Right lobe of liver (tissue), 6 donors: ENCODE results near the gene SH2D2A. TPM values are rescaled to one million over a fixed set of nuclear protein-coding genes. Genes with fewer than 3 reads are reported as not detected.
A peak's percentile ranks its signal among the peaks of the same experiment; 100 is the strongest.
"Not testable (repeated sequence)": the region's sequence is repeated elsewhere in the genome, so short reads cannot be mapped to it uniquely, and the experiment has no call there.

Experiments
- ATAC-seq, 4 donors: fragments of 200-7000 bp; cut with Tn5 transposase; one replicate each; pipeline ENCODE4 v1.9.1; 2020; ENCODE audit warnings: mild to moderate bottlenecking in 4 of 4, moderate library complexity in 4 of 4
- DNase-seq, 3 donors: peaks; one replicate each; pipeline ENCODE4 v3.0.0-alpha.2; 2020
- H3K27ac ChIP-seq, 3 donors: fragments of 200-600 bp; one replicate each; pipeline ENCODE4 v1.8.0; 2022
- H3K27me3 ChIP-seq, 2 donors: fragments of 200-600 bp; one replicate each; pipeline ENCODE4 v1.8.0; 2022
- H3K36me3 ChIP-seq, 4 donors: fragments of 200-600 bp; sonication (generic) in 1 of 4; one replicate each; pipeline versions ENCODE4 v1.5.1 to v1.8.0; 2017 to 2022; ENCODE audit warnings: control low read depth in 1 of 4
- H3K4me1 ChIP-seq, 4 donors: fragments of 200-600 bp; sonication (generic) in 1 of 4; one replicate each; pipeline versions ENCODE4 v1.5.1 to v1.8.0; 2017 to 2022; ENCODE audit warnings: control low read depth in 1 of 4
- H3K4me3 ChIP-seq, 3 donors: fragments of 200-600 bp; one replicate each; pipeline ENCODE4 v1.8.0; 2022
- H3K9me3 ChIP-seq, 4 donors: fragments of 200-600 bp; sonication (generic) in 1 of 4; one replicate each; pipeline versions ENCODE4 v1.5.1 to v1.8.0; 2017 to 2022; ENCODE audit warnings: control low read depth in 1 of 4
- CTCF ChIP-seq, 4 donors: fragments of 200-600 bp in 3 of 4; fragments of 450-650 bp in 1 of 4; IDR thresholded peaks; one replicate each; pipeline versions ENCODE4 v1.5.1 to v1.8.0; 2016 to 2022; ENCODE audit warnings: antibody characterized with exemption in 4 of 4, mild to moderate bottlenecking in 2 of 4
- POLR2A ChIP-seq: fragments of 450-650 bp; IDR thresholded peaks from one replicate; pipeline ENCODE4 v1.6.1; 2017; ENCODE audit warnings: antibody characterized with exemption, mild to moderate bottlenecking
- WGBS: methylation state at CpG from one replicate; pipeline ENCODE4 v1.1.6; 2018; ENCODE audit warnings: low coverage, low lambda C conversion rate; ENCODE audit not compliant: insufficient coverage; ENCODE audit errors: missing lambda C conversion rate; 5-methylcytosine and 5-hydroxymethylcytosine counted together
- intact Hi-C, 2 donors: fragments of 100-400 bp; cut with DNase I; formaldehyde crosslinking; loops; one replicate each; pipeline versions ENCODE4 v1.11.2 to v1.14.1; 2022
- total RNA-seq, 6 experiments: library from RNA; depleted of rRNA in 2 of 6; stranded (reverse); fragments of >200 nt in 2 of 6; fragmentation: NEBNext Ultra II Directional in 3 of 6; extraction: Animal tissue kit (Norgen Biotek cat#: 25700) in 3 of 6; gene quantifications; one replicate each; pipeline versions ENCODE4 v1.1.0 to v1.2.4, GENCODE V29; 2016 to 2023
- donor health status: DM: no; HTN: yes; CAD: no.
- donor health status: DM: no; HTN: no; CAD: no.
- donor health status: DM: no; HTN: no; CAD: no.
- donor health status: DM: no; HTN: yes; CAD: no.
- donor health status: DM: no; HTN: yes; CAD: no.

The SH2D2A gene
- total RNA-seq, 6 experiments from 2014 or later, result 0.32 to 1.3 (median 0.67) TPM

GRCh38 chr1:156760796-156761104 is 55.9 kb downstream of the SH2D2A start:
- no peak for TF ChIP-seq POLR2A
- no peak for TF ChIP-seq CTCF (IDR thresholded peaks at IDR 0.05)
- Histone ChIP-seq H3K36me3 (no peaks in the 10 kb centered on the region), H3K4me1 (peaks cover 0 to under 1% (median 0%) of the 10 kb centered on the region in 4 donors), H3K4me3 (no peak overlapping the region), H3K27ac (no peak overlapping the region), H3K9me3 (no peaks in the 10 kb centered on the region), H3K27me3 (no peaks in the 10 kb centered on the region)
- ATAC-seq, result no peak
- 74% methylated on average over 4 of the region's 4 CpGs for WGBS
- intact Hi-C loops, result no loop called here
- no peak for DNase-seq

- H3K4me3 ChIP-seq, result no peak overlapping the region
- no peak for DNase-seq
Observed at GRCh38 chr1:156760092-156760795, 56.4 kb downstream of the SH2D2A start.

GRCh38 chr1:156757572-156758253 is 58.9 kb downstream of the SH2D2A start:
- H3K27me3 ChIP-seq, DNase-seq, ATAC-seq: not testable (repeated sequence)

More at GRCh38 chr1:156760092-156760795, 56.4 kb downstream of the SH2D2A start:
- TF ChIP-seq CTCF (IDR thresholded peaks at IDR 0.05) (no peak), POLR2A (no peak)
- no peaks in the 10 kb centered on the region for H3K4me1 ChIP-seq
- 71% methylated on average over 5 of the region's 6 CpGs for WGBS
- H3K27ac ChIP-seq, result no peak overlapping the region
- H3K27me3 ChIP-seq, result no peaks in the 10 kb centered on the region
- intact Hi-C loops, result no loop called here
- no peaks in the 10 kb centered on the region for H3K36me3 ChIP-seq
- ATAC-seq, result peak in 1 of 4 donors; percentile 16
- no peaks in the 10 kb centered on the region for H3K9me3 ChIP-seq

GRCh38 chr1:156756355-156756754 is 60.3 kb downstream of the SH2D2A start:
- peaks cover 0 to 13% (median 6%) of the 10 kb centered on the region in 4 donors for H3K4me1 ChIP-seq
- no peaks in the 10 kb centered on the region for H3K36me3 ChIP-seq
- H3K9me3 ChIP-seq, result no peaks in the 10 kb centered on the region
- DNase-seq, result no peak
- ATAC-seq, result no peak
- 100% methylated on average over 1 of the region's 1 CpG for WGBS
- intact Hi-C loops, result no loop called here
- no peak overlapping the region for H3K4me3 ChIP-seq
- no peaks in the 10 kb centered on the region for H3K27me3 ChIP-seq
- no peak for TF ChIP-seq CTCF (IDR thresholded peaks at IDR 0.05)
- no peak for TF ChIP-seq POLR2A
- no peak overlapping the region for H3K27ac ChIP-seq

More at GRCh38 chr1:156757572-156758253, 58.9 kb downstream of the SH2D2A start:
- H3K9me3 ChIP-seq, H3K4me3 ChIP-seq, intact Hi-C loops, H3K36me3 ChIP-seq, H3K4me1 ChIP-seq, H3K27ac ChIP-seq: not testable (repeated sequence)
- WGBS, result 94% methylated on average over 9 of the region's 10 CpGs

Other genes starting within 250 kb of the SH2D2A start
- 1 to 10 TPM in 3 of 6 experiments, under 1 TPM in 3; 0.07 to 2.6 (median 0.95) TPM for gene IQGAP3, start 244.3 kb downstream of the SH2D2A start, total RNA-seq
- gene TTC24, start 237.1 kb downstream of the SH2D2A start, total RNA-seq, result under 1 TPM in 1 of 6 experiments, not detected in 5; 0.31 TPM
- gene NAXE, start 225.1 kb downstream of the SH2D2A start, total RNA-seq, result 10 to 100 TPM; 37.7 to 72.3 (median 49.4) TPM
- gene GPATCH4, start 215.4 kb downstream of the SH2D2A start, total RNA-seq, result 10 to 100 TPM in 4 of 6 experiments, 1 to 10 TPM in 2; 7.0 to 25.3 (median 12.4) TPM
- gene HAPLN2, start 197.4 kb downstream of the SH2D2A start, total RNA-seq, result not detected
- gene BCAN, start 174.7 kb downstream of the SH2D2A start, total RNA-seq, result not detected
- gene NES, start 139.4 kb downstream of the SH2D2A start, total RNA-seq, result 1 to 10 TPM; 1.1 to 7.5 (median 2.6) TPM
- under 1 TPM in 1 of 6 experiments, not detected in 5; 0.24 TPM for gene CRABP2, start 111.3 kb downstream of the SH2D2A start, total RNA-seq
- gene METTL25B, start 88.4 kb downstream of the SH2D2A start, total RNA-seq, result 10 to 100 TPM; 11.6 to 25.7 (median 20.6) TPM
- gene ISG20L2, start 88.1 kb downstream of the SH2D2A start, total RNA-seq, result 10 to 100 TPM; 10.3 to 14.1 (median 12.2) TPM
- gene MRPL24, start 75.8 kb downstream of the SH2D2A start, total RNA-seq, result 10 to 100 TPM; 47.2 to 83.2 (median 61.4) TPM
- gene HDGF, start 65.2 kb downstream of the SH2D2A start, total RNA-seq, result 100 to 1,000 TPM; 131 to 192 (median 157) TPM
- 10 to 100 TPM; 17.4 to 23.4 (median 19.7) TPM for gene PRCC, start 49.3 kb downstream of the SH2D2A start, total RNA-seq
- not detected for gene INSRR, start 42.3 kb upstream of the SH2D2A start, total RNA-seq
- not detected for gene NTRK1, start 44.0 kb upstream of the SH2D2A start, total RNA-seq
- 1 to 10 TPM; 2.2 to 9.8 (median 3.6) TPM for gene PEAR1, start 76.9 kb upstream of the SH2D2A start, total RNA-seq
- gene LRRC71, start 103.8 kb upstream of the SH2D2A start, total RNA-seq, result under 1 TPM in 2 of 6 experiments, not detected in 4; 0.12 to 0.20 TPM
- gene ARHGEF11, start 228.9 kb upstream of the SH2D2A start, total RNA-seq, result 10 to 100 TPM; 10.5 to 18.7 (median 12.8) TPM